Measurements from ENCODE around the gene GADD45G.

Gene GADD45G

GRCh38 chr9:89590415-89590814, 14.4 kb upstream of the GADD45G start:
- Histone ChIP-seq H3K27ac (peak overlapping the region; percentile 82), H3K27me3 (ENCODE audit: insufficient read depth, low read depth, severe bottlenecking) (no peaks in the 10 kb centered on the region), H3K36me3 (no peaks in the 10 kb centered on the region), H3K4me3 (ENCODE audit: low read depth, low read length) (no peak overlapping the region), H3K9me3 (ENCODE audit: severe bottlenecking) (no peaks in the 10 kb centered on the region)
- DNase-seq = no peak
- TF ChIP-seq, protein P1, sequence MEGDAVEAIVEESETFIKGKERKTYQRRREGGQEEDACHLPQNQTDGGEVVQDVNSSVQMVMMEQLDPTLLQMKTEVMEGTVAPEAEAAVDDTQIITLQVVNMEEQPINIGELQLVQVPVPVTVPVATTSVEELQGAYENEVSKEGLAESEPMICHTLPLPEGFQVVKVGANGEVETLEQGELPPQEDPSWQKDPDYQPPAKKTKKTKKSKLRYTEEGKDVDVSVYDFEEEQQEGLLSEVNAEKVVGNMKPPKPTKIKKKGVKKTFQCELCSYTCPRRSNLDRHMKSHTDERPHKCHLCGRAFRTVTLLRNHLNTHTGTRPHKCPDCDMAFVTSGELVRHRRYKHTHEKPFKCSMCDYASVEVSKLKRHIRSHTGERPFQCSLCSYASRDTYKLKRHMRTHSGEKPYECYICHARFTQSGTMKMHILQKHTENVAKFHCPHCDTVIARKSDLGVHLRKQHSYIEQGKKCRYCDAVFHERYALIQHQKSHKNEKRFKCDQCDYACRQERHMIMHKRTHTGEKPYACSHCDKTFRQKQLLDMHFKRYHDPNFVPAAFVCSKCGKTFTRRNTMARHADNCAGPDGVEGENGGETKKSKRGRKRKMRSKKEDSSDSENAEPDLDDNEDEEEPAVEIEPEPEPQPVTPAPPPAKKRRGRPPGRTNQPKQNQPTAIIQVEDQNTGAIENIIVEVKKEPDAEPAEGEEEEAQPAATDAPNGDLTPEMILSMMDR (IDR thresholded peaks at IDR 0.05; ENCODE audit: low read depth, low read length) = no peak

GRCh38 chr9:89591274-89592212, 13.3 kb upstream of the GADD45G start:
- TF ChIP-seq, protein P1 (IDR thresholded peaks at IDR 0.05; ENCODE audit: low read depth, low read length) = no peak
- Histone ChIP-seq H3K27me3 (ENCODE audit: insufficient read depth, low read depth, severe bottlenecking) (no peaks in the 10 kb centered on the region), H3K27ac (peak overlapping the region; percentile 82), H3K36me3 (no peaks in the 10 kb centered on the region), H3K4me3 (ENCODE audit: low read depth, low read length) (no peak overlapping the region), H3K9me3 (ENCODE audit: severe bottlenecking) (no peaks in the 10 kb centered on the region)
- peak; percentile 94 for DNase-seq

DNA sequence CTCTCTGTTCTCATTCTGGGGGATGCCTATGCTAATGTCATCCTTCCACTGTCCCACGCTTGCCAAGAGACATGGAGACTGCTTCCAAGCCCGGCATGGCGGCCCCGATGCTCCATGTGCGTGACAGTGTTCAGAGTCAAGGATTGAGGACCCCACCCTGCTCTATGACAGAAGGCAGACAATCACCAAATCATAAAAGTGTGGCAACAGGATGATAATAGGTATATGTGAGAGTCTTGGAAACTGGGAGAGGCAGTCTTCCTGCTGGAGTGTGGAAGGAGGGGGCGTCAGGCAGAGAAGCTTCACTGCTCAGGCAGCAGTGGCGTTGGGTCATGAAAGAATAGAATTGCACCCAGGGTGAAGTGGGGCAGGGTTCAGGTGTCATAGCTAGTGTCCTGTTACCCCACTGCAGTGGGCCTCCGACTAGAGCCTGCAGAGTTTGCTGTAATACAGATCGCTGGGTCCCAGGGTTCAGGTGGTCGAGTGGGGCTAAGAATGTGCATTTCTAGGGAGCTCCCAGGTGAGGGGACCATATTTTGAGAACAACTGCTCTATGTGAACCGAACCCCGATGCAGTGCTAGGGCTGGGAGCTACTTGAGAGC, 12.5 kb upstream of the GADD45G start:
- no peak for DNase-seq
- TF ChIP-seq, protein P1 (IDR thresholded peaks at IDR 0.05; ENCODE audit: low read depth, low read length) = no peak
- Histone ChIP-seq H3K27ac (peak overlapping the region; percentile 82), H3K36me3 (no peaks in the 10 kb centered on the region), H3K4me3 (ENCODE audit: low read depth, low read length) (no peak overlapping the region), H3K27me3 (ENCODE audit: insufficient read depth, low read depth, severe bottlenecking) (no peaks in the 10 kb centered on the region), H3K9me3 (ENCODE audit: severe bottlenecking) (no peaks in the 10 kb centered on the region)

DNA sequence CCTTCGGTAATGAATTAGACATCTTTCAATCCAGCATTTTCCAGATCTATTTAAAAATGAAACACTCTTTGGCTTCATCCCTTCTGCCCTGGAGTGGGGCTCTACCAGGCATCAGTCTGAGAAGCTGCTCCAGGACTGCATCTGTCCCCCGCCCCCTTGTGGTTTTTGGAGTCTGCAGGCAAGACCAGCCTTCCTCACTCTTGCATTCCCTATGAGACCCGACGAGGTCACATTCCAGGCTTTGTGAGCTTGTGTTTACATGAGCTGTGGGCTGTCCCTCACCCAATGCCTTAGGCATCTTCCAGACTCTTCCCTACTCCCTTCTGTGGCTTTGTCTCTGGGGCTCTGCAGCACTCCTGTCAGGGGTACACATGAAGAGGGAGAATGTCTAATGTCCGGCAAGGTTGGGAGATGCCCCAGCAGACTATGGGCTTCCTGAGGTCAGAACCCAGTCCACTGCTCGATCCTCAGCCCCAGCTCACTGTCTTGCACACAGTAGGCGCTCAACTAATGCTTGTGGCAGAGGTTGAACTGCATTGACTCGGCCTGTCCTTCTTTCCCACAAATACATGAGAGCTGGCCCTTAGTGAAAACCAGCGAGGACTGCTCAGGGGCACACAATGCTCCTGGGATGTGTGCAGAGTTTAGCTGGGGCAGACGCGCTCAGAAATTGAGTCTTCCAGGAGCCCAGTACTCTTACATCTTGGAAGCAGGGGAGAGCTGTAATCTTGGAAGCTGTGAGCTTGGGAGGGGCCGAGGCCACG, 11.7 kb upstream of the GADD45G start:
- peak; percentile 45 for DNase-seq
- H3K9me3 ChIP-seq (ENCODE audit: severe bottlenecking) = no peaks in the 10 kb centered on the region
- H3K27me3 ChIP-seq (ENCODE audit: insufficient read depth, low read depth, severe bottlenecking) = no peaks in the 10 kb centered on the region

GRCh38 chr9:89593727-89594427, 10.9 kb upstream of the GADD45G start:
- H3K27ac ChIP-seq = peak overlapping the region; percentile 82; the same call in 1 of the 2 replicates

More for the DNA sequence above, 11.7 kb upstream of the GADD45G start:
- H3K27ac ChIP-seq = peak overlapping the region; percentile 82
- H3K4me3 ChIP-seq (ENCODE audit: low read depth, low read length) = no peak overlapping the region
- H3K36me3 ChIP-seq = no peaks in the 10 kb centered on the region
- TF ChIP-seq, protein P1 (IDR thresholded peaks at IDR 0.05; ENCODE audit: low read depth, low read length) = peak; percentile 30; the same call in 1 of the 2 replicates

More at GRCh38 chr9:89593727-89594427, 10.9 kb upstream of the GADD45G start:
- no peaks in the 10 kb centered on the region for H3K27me3 ChIP-seq (ENCODE audit: insufficient read depth, low read depth, severe bottlenecking)
- peak; percentile 78 for DNase-seq
- H3K4me3 ChIP-seq (ENCODE audit: low read depth, low read length) = no peak overlapping the region
- no peaks in the 10 kb centered on the region for H3K9me3 ChIP-seq (ENCODE audit: severe bottlenecking)
- TF ChIP-seq, protein P1 (IDR thresholded peaks at IDR 0.05; ENCODE audit: low read depth, low read length) = peak; percentile 89
- no peaks in the 10 kb centered on the region for H3K36me3 ChIP-seq

All from WERI-Rb-1 (cell line).